GM19397 (cell line): ENCODE measurements around the gene RPUSD3.
"Not testable (repeated sequence)": the region's sequence is repeated elsewhere in the genome, so short reads cannot be mapped to it uniquely, and the experiment has no call there.

ENCODE experiments used
- ATAC-seq: cut with Tn5 transposase; IDR thresholded peaks from one replicate; pipeline ENCODE4 v1.9.1; 2021; ENCODE audit warnings: mild to moderate bottlenecking, moderate library complexity; ENCODE audit not compliant: unreplicated experiment

The RPUSD3 gene

DNA sequence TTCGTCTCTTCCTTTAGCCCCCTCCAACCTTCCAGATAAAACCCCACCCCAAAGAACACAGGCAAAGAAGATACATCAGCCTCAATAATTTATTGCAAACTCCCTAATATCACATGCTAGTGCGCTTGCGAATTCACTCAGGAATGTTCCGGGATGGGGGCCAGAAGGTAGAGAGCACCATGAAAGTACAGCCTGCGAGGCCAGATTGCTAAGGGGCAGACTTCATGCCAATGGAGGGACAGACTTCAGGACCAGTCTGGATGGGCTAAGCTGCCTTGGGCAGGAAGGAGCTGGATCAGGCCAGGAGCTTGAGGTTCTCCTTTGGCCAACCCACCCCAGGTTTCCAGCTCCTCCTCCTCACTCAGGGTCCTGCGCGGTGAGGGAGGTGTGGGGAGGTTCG, 22.8 kb upstream of the RPUSD3 start:
- no peak for ATAC-seq

DNA sequence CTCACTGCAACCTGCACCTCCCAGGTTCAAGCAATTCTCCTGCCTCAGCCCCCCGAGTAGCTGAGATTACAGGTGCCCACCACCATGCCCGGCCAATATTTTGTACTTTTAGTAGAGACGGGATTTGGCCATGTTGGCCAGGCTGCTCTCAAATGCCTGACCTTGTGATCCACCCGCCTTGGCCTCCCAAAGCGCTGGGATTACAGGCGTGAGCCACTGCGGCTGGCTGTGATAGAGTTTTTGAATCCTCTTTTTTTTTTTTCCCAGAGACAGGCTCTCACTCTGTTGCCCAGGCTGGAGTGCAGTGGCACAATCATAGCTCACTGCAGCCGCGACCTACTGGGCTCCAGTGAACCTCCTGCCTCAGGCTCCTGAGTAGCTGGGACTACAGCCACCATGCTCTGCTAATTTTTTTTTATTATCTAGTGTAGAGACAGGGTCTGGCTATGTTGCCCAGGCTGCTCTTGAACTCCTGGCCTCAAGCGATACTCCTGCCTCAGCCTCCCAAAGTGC, 21.4 kb upstream of the RPUSD3 start:
- not testable (repeated sequence) for ATAC-seq

DNA sequence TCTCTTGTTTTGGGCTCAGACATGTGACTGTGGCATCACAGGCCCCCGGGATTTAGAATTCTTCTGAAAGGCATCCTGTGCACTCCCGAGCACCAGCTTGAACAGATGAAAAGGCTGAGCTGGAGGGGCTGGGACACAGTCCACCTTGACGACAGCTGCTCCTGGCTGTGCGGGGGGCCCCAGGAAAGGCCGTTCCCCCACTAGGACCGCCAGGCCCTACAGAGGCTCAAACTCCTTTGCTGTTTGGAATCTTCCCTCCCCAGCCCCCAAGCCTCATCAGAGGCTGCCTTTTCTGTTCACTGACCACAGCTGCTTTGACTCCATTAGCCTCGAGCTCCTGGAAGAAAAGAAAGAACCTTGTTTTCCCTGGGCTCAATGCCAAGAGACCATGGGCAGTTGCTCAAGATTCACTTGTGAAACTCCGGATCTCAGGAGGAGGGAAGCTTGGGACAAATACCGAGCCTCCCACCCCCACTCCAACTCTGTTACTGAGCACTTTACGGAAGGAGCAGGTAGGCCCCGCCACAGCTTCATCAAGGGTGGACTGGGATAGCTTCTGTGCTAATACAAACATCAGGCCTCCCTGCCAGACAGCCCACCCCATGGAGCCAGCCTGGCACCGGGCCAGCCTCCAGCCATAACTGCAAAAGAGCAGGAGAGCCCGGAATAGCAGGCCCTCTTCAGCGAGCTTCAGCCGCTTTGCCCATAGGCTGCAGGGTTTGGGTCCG, 20.6 kb upstream of the RPUSD3 start:
- ATAC-seq, result no peak

DNA sequence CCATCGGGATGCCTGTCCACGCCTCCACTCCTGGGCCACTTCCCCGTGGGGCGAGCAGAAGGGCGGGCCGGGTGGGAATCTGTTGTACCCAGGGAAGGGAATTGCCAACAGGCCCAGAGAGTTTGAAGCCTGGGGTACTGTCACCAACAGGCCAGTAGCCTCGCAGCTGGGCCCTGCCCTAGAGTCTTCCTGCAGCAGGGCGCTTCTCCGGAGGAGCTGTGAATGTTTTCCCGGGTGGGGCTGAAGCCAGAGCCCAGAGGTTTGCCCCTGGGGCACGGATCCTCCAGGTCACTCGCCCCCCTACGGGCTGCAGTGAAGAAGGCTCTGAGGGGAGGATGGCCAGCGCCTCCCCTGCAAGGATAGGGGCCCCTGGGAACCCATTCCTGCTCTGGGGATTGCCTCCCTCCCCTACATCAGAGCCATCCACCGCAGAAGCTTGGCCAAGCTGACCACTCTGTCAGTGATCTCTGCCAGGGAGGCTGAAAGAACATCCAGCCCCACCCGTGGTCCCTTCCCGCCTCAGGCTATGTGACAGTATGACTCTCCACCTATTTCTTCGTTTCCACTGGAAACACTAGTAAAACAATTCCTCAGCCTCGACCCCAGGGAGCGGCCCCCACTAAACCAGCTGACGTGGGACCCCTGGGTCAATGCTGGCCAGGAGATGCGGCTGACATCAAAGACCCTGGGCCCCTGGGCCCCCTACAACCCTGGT, 19.4 kb upstream of the RPUSD3 start:
- no peak for ATAC-seq

DNA sequence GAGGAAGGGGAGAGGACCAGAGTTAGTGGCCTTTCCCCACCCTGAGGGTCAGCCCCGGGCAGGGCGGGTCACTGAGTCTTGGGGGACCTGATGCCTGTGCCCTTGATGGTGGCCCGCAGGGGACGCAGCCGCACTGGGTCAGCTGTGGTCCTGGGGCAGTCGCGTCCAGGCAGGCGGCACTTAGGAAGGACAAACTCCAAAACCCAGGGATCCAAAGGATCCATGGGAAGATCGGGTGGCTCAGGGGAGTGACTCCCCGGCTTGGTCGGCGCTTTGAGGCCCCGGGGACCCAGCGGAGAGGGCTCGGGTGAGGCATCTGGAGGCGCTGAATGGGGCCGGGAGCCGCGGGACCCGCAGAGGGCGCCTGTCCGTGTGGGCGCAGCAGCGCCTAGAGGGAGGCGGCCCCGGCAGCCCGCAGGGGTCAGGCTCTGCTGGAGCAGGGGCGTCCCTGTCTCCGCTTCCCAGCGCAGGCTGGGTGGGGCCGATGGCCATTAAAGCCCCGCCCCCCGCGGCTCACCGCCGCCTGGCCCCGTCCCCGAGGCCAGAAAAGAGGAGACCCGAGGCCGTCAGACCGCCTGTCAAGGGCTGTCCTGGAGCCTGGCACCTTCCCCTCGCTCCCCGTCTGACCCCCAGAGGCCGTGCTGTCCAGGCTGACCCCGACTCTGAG, 18.7 kb upstream of the RPUSD3 start:
- ATAC-seq, result no peak

DNA sequence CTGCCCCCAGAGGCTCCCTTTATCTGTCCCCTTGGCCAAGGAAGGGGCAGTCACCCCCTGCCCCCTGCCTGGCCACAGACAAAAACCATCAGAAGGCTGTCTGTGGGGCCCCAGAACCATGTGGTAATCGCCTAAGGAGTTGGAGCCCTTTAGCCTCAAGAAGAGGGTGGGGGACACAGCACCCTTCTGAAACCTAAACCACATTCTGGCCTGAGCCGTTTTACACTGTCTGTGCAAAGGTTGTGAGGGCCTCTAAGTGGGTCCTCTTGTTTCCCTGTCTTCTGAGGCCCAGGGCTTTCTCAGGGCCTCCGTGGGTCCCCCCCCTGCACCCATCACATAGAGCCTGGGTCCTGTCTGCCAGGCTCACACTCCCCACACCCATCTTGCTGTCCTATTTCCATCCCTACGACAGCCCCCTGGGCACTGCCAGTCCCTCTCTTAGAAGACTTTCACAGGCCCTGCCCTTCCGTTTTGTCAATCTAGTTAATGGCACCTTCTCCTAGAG, 17.9 kb upstream of the RPUSD3 start:
- ATAC-seq, result no peak

DNA sequence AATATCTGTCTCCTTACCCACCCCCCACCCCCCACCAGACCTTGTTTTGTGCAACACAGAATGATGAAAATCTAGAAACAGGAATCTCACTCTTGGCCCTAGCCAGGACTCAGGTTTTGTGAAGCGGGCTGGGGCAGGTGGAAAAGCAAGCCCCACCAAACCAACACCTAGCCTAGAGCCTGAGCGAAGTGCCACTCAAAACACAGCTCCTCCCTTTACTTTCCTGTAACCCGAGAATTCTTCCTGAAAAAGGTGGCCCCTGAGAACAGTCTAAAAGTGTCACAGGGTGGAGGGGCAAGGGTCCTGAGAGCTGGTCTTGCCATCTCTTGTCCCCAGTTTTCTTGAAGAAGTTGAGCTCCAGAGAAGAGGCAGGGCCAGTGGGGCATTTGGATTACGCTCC, 17.4 kb upstream of the RPUSD3 start:
- no peak for ATAC-seq

DNA sequence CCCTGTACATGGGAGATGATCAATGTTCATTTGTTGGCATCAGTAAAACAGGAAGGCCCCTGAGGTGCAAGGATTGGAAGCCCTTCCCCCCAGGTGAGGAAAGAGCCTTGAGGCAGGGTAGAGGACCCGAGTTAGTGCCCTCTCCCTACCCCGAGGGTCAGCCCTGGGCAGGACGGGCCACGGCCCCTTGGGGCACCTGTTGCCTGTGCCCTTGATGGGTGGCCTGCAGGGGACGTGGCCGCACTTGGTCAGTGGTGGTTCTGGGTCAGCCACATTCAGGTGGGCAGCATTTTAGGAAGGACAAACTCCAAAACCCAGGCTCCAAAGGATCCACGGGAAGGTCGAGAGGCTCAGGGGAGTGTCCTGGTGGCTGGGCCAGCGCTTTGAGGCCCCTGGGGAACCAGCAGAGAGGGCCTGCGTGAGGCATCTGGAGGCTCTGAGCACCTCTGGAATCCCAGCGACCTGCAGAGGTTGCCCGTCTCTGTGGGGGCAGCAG, 15.8 kb upstream of the RPUSD3 start:
- ATAC-seq, result no peak

DNA sequence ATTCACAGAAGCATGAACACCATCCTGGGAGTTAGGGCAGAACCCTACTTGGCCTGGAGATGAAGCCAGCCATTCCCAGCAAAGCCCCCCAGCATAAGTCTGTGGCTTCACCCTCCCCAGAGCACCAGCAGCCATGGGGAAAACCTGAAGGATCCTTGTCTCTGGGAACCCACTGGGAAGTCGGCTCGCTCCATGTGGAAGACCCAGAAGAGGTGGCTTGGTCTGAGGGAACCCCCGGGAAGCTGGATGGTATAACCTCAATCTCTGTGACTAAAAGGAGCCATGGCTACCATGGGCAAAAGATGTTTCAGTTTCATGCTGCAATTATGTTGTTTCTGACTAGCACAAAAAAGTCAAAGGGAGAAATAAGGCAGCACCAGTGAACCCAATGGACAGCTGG, 11.8 kb upstream of the RPUSD3 start:
- no peak for ATAC-seq

DNA sequence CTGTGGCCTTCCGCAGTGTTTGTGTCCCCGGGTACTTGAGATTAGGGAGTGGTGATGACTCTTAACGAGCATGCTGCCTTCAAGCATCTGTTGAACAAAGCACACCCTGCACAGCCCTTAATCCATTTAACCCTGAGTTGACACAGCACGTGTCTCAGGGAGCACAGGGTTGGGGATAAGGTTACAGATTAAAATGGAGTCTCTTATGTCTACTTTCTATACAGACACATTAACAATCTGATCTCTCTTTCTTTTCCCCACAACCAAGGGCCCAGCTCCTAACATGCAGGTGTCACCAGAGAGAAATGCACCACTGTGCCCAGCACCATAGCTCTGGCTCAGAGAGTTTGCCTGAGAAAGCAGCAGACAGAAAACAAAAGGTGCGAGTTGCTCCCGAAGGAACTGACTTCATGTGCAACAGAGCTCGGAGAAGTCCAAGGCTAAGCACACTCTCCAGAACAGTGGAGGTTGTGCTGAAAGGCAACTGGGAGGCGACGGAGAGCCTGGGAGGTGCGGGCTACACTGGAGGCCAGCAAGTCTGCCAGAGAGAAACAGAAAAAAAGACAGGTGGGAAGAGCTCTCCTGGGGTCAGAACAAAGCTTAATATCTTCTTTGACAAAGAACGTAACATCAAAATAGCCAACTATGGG, 10.6 kb upstream of the RPUSD3 start:
- not testable (repeated sequence) for ATAC-seq

DNA sequence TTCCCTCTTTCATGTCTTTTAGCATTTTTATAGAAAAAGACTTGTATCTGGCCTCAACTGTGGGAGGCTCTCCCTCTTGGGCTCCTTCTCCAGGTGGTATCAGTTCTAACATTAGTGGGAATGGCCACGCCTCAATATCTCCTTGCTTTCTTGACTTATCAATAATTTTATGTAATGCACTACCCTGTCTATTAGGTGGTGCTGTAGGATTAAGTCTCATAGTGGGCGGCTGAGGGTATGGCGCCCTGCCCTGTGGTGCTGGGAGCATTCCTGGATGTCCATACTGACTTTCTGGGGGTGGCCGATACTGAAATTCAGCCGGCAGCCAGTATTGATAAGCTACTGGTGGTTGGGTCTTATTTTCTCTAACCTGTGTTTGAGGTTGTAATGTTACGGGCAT, 8.7 kb upstream of the RPUSD3 start:
- no peak for ATAC-seq

DNA sequence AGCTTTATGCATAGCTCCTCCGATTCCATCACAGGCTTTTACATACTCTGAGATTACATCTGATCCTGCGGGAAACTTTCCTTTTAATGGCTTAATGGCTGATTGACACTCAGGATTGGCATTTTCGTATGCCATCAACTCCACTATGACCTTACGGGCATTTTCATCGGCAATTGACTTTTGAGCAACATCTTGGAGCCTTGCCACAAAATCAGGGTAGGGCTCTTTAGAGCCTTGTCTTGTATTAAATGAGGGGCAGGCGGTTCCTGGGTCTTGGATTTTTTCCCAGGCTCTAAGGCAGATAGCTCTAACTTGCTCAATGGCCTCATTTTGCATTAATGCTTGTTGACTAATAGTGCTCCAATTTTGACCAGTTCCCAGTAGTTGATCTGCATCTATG, 8.1 kb upstream of the RPUSD3 start:
- not testable (repeated sequence) for ATAC-seq

DNA sequence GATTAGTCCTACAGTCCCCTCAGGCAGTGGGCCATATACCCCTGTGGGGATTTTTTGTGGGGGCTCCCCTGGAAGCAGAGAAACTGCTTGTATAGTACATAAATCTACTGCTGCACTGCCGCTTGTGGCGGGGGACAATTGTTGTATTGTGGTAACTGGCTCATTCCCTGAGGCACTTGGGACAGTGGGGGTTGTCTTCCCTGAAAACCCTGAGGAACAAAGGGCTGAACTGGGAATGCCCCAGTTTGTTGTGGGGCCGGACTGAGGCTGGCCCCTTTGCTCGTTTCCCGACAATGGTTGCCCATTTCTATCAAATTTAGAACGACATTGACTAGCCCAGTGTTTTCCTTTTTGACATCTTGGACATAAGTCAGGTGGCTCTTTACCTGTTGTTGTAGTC, 7.6 kb upstream of the RPUSD3 start:
- not testable (repeated sequence) for ATAC-seq

DNA sequence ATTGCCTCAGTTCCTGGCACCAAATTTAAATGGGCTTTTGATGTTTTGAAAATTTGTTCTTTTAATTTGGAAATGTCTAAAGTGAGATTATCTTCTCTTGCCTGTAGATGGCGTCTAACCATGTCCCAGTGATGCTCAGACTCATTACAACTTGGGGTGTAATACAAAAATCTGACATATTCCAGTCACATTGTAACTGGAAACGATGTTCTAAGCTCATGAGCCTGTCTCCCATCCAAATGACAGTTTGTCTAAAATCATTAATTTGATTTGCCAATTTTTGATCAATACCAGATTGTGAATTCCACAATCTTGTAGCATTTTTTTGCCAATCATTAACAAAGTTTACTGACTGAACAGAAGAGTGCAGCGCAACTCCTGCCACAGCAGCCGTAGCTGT, 5.1 kb upstream of the RPUSD3 start:
- ATAC-seq, result not testable (repeated sequence)

DNA sequence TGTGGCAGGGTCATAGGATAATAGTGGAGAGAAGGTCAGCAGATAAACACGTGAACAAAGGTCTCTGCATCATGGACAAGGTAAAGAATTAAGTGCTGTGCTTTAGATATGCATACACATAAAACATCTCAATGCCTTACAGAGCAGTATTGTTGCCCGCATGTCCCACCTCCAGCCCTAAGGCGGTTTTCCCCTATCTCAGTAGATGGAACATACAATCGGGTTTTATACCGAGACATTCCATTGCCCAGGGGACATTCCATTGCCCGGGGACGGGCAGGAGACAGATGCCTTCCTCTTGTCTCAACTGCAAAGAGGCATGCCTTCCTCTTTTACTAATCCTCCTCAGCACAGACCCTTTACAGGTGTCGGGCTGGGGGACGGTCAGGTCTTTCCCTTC, 4.1 kb upstream of the RPUSD3 start:
- ATAC-seq, result not testable (repeated sequence)

DNA sequence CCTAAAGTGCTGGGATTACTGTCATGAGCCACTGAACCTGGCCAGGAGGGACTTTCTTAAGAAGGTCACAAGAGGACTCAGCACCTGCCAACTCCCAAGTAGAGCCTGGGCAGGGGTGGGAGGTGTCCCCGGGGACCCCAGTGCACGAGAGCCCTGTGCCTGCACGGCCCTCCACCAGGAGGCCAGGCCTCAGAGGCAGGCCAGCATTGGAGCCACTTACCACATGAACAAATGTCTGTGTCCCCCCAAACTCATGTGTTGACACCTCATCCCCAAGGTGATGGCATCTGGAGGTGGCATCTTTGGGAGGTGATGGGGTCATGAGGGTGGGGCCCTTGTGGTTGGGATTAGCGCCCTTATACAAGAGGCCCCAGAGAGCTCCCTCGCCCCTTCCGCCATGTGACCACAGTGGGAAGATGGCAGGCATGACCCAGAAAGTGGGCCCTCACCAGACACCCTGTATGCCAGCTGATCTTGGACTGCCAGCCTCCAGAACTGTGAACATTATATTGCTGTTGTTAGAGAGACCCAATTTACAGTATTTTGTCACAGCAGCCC, 3.2 kb upstream of the RPUSD3 start:
- ATAC-seq, result no peak

DNA sequence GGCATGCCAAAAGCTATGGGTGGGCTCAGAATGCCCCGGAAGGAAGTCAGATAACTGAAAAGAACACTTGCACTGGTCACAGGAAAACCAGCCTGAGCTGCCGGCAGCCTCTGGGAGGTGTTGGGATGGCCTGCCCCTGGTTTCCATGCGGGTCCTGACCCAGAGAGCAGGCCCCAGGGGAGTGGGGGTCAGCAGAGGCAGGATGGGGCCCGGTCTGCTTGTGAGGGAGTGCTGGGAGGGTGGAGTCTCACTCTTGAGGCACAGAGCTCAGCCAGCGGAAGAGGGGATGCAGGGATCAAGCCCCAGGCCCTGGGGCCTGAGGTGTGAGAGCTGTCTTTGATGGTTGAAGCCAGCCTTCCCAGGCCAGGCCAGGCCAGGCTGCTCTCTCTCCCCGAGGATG, 2.4 kb upstream of the RPUSD3 start:
- no peak for ATAC-seq

DNA sequence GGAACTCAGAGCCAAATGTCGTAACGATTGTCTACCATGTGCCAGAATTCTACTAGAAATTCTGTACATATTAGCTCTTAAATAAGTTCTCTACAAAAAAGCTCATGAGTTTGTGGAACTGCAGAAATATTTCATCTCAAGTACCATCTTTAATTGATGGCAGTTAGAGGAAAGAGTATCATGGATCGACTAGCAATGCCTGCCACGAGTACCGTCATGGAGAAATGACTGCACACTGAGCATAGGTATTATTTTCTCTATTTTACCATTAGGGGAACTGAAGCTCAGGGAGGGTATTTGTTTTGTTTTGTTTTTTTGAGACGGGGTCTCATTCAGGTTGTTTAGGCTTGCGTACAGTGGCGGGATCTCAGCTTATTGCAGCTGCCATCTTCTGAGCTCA, 2.8 kb downstream of the RPUSD3 start:
- no peak for ATAC-seq

DNA sequence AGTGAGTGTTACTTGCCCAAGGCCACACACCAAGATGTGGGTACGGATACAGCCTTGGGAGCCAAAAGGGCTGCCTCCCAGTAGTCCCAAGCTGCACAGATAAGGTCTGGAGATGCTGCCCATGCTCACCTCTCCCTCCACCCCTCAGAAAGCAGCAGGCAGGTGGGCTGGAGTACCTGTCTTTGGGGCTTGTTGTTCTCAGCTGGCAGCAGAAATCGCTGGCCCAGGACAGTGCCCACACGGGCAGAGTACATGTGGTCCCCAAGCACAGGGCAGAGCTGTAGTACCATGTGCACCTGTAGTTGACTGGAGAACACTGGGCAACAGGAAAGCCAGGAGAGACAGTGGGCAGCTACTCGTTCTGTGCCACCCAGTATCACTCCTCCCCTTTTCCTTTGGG, 5.0 kb downstream of the RPUSD3 start:
- no peak for ATAC-seq

DNA sequence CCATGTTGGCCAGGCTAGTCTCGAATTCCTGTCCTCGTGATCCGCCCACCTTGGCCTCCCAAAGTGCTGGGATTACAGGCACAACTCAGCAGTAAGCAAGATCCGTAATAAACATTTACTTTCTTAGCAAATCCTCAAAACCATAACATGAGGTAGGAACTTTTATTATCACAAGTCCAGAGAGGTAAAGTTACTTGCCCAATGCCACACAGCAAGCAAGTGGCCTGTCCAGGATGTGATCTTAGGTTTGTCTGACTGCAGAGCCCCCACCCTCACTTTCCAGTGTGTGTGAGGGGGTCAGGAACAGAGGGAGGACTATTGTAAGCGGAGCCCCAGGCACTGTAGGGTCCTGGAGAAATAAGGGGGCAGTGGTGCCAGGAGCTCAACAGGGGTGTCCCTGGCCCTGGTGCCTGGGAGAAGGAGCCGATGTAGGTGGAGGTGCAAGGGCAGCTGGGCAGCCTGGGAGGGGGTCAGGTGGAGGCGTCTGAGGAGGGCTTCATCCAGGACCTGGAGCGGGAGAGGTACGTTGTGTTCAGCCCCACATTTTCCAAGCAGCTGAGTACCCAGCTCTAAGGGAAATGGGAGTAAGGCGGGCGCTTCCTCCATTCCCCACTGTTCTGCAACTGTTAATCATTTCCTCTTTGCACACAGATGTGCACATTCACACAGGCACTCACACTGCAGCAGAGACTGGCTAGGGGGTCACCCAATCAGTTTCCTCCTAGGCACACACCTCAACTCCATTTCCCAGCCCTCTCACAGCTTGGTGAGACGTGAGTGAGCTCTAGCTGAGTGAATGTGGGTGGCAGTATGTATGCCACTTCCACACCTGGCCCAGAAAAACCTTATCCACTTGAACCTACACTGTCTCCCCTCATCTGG, 5.9 kb downstream of the RPUSD3 start:
- ATAC-seq, result no peak
